Activated T-cell treated with anti-CD3 and anti-CD28 coated beads, Interleukin-2, amount 50 U/mL, for 48 hours (primary cell): ENCODE data around the gene SYNE2.

Experiments
- DNase-seq, 2 experiments: peaks; one replicate each; pipeline ENCODE4 v3.0.0-alpha.2; 2020

The SYNE2 gene

GRCh38 chr14:63875311-63875710 is 22.5 kb downstream of the SYNE2 start:
- DNase-seq: no peak

- DNase-seq: no peak
Measured at GRCh38 chr14:63877550-63877939, 24.7 kb downstream of the SYNE2 start.

GRCh38 chr14:63878052-63878451 is 25.2 kb downstream of the SYNE2 start:
- no peak for DNase-seq

- no peak for DNase-seq
Measured at GRCh38 chr14:63878792-63879191, 26.0 kb downstream of the SYNE2 start.

- no peak for DNase-seq
Measured at GRCh38 chr14:63881926-63882325, 29.1 kb downstream of the SYNE2 start.

- no peak for DNase-seq
Measured at GRCh38 chr14:63887899-63888298, 35.1 kb downstream of the SYNE2 start.

- no peak for DNase-seq
Measured at GRCh38 chr14:63890553-63890952, 37.7 kb downstream of the SYNE2 start.

GRCh38 chr14:63891148-63891975 is 38.6 kb downstream of the SYNE2 start:
- DNase-seq: no peak

GRCh38 chr14:63892265-63892664 is 39.5 kb downstream of the SYNE2 start:
- DNase-seq: no peak

- DNase-seq: no peak
Measured at GRCh38 chr14:63893701-63894458, 41.1 kb downstream of the SYNE2 start.

GRCh38 chr14:63895510-63895909 is 42.7 kb downstream of the SYNE2 start:
- no peak for DNase-seq

- DNase-seq: no peak
Measured at GRCh38 chr14:63896278-63896720, 43.5 kb downstream of the SYNE2 start.

GRCh38 chr14:63897721-63898163 is 44.9 kb downstream of the SYNE2 start:
- DNase-seq: no peak

GRCh38 chr14:63899953-63900352 is 47.1 kb downstream of the SYNE2 start:
- no peak for DNase-seq

GRCh38 chr14:63901434-63902085 is 48.8 kb downstream of the SYNE2 start:
- DNase-seq: no peak

GRCh38 chr14:63902375-63902976 is 49.7 kb downstream of the SYNE2 start:
- no peak for DNase-seq

GRCh38 chr14:63904724-63905123 is 51.9 kb downstream of the SYNE2 start:
- DNase-seq: no peak

GRCh38 chr14:63905370-63905769 is 52.6 kb downstream of the SYNE2 start:
- DNase-seq: no peak

GRCh38 chr14:63908667-63909264 is 56.0 kb downstream of the SYNE2 start:
- no peak for DNase-seq

GRCh38 chr14:63909984-63910383 is 57.2 kb downstream of the SYNE2 start:
- DNase-seq: no peak

- DNase-seq: no peak
Measured at GRCh38 chr14:63910583-63911363, 58.0 kb downstream of the SYNE2 start.

GRCh38 chr14:63911404-63911803 is 58.6 kb downstream of the SYNE2 start:
- no peak for DNase-seq
